Keratinocyte (primary cell): ENCODE data around the gene CIAPIN1. TPM values are rescaled to one million over a fixed set of nuclear protein-coding genes. Genes with fewer than 3 reads are reported as not detected.

Source experiments
- DNase-seq: peaks from one replicate; pipeline ENCODE4 v3.0.0-alpha.2; 2011; ENCODE audit warnings: low read depth, missing footprints, low spot score
- FAIRE-seq: peaks from 2 replicates; lab custom pipeline; 2011; peaks lifted over from hg19 to GRCh38; lab: Jason Lieb, UNC
- H2AFZ ChIP-seq: 2 replicates; pipeline ENCODE4 v1.6.0; 2012; ENCODE audit warnings: low read length, control low read depth, inconsistent platforms; ENCODE audit not compliant: control insufficient read depth
- H3K27ac ChIP-seq: 2 replicates; pipeline ENCODE4 v1.5.1; 2011; ENCODE audit warnings: low read length; ENCODE audit not compliant: control insufficient read depth, insufficient read depth
- H3K27me3 ChIP-seq: 3 replicates; pipeline ENCODE4 v1.6.0; 2011; ENCODE audit warnings: low read length; ENCODE audit not compliant: control insufficient read depth, insufficient read depth; ENCODE audit errors: extremely low read depth
- H3K36me3 ChIP-seq, 2 experiments: 2 replicates in 1 of 2; 3 replicates in 1 of 2; pipeline ENCODE4 v1.5.1; 2011; ENCODE audit warnings: low read length in 2 of 2, mild to moderate bottlenecking in 1 of 2; ENCODE audit not compliant: control insufficient read depth in 2 of 2, insufficient read depth in 2 of 2; ENCODE audit errors: extremely low read depth in 1 of 2
- H3K4me1 ChIP-seq: 3 replicates; pipeline ENCODE4 v1.5.1; 2011; ENCODE audit warnings: low read length; ENCODE audit not compliant: control insufficient read depth, insufficient read depth; ENCODE audit errors: extremely low read depth
- H3K4me2 ChIP-seq: 3 replicates; pipeline ENCODE4 v1.6.0; 2011; ENCODE audit warnings: low read depth, low read length; ENCODE audit not compliant: control insufficient read depth, insufficient read depth; ENCODE audit errors: extremely low read depth
- H3K4me3 ChIP-seq, 3 experiments: fragments of 200-600 bp in 1 of 3; sonication (generic) in 1 of 3; 2 replicates in 2 of 3; 3 replicates in 1 of 3; pipeline ENCODE4 v1.5.1; 2011 to 2016; ENCODE audit warnings: low read length in 3 of 3, mild to moderate bottlenecking in 3 of 3, control low read depth in 2 of 3, inconsistent platforms in 1 of 3, low read depth in 1 of 3, mixed read lengths in 1 of 3, mixed run types in 1 of 3, moderate library complexity in 1 of 3; ENCODE audit not compliant: control insufficient read depth in 2 of 3, insufficient read depth in 2 of 3; ENCODE audit errors: extremely low read depth in 1 of 3
- H3K79me2 ChIP-seq: 2 replicates; pipeline ENCODE4 v1.6.0; 2012; ENCODE audit warnings: low read length; ENCODE audit not compliant: control insufficient read depth, insufficient read depth
- H3K9ac ChIP-seq: 3 replicates; pipeline ENCODE4 v1.6.0; 2011; ENCODE audit warnings: low read length; ENCODE audit not compliant: control insufficient read depth, insufficient read depth; ENCODE audit errors: extremely low read depth
- H3K9me1 ChIP-seq: 3 replicates; pipeline ENCODE4 v1.6.0; 2011; ENCODE audit warnings: low read length; ENCODE audit not compliant: control insufficient read depth, insufficient read depth; ENCODE audit errors: extremely low read depth
- H3K9me3 ChIP-seq: 2 replicates; pipeline ENCODE4 v1.5.1; 2012; ENCODE audit warnings: low read depth, low read length; ENCODE audit not compliant: control insufficient read depth
- H4K20me1 ChIP-seq: 3 replicates; pipeline ENCODE4 v1.6.0; 2011; ENCODE audit warnings: low read length; ENCODE audit not compliant: control insufficient read depth, insufficient read depth; ENCODE audit errors: extremely low read depth
- CTCF ChIP-seq, 3 experiments: IDR thresholded peaks in 1 of 3; conservative IDR thresholded peaks in 1 of 3; optimal IDR thresholded peaks in 1 of 3; 2 replicates in 2 of 3; 3 replicates in 1 of 3; pipeline versions ENCODE3 to v1.5.1; 2011; ENCODE audit warnings: low read length in 3 of 3, mild to moderate bottlenecking in 3 of 3, moderate library complexity in 2 of 3, control low read depth in 1 of 3, inconsistent platforms in 1 of 3; ENCODE audit not compliant: insufficient read depth in 2 of 3; ENCODE audit errors: extremely low read depth in 1 of 3
- EZH2 ChIP-seq: IDR thresholded peaks from one replicate; pipeline ENCODE4 v1.6.1; 2012; ENCODE audit warnings: inconsistent platforms, mild to moderate bottlenecking, low read length, moderate library complexity
- dilution Hi-C: fragments of 300-500 bp; cut with MboI; formaldehyde crosslinking; loops from one replicate; pipeline ENCODE4 v1.7.0; 2020; ENCODE audit warnings: low sequenced_read_pairs; ENCODE audit not compliant: extremely low pct_ligation_motif_present
- polyA plus RNA-seq, 5 experiments: library from polyadenylated mRNA; depleted of rRNA in 3 of 5; stranded (reverse) in 3 of 5; stranded (forward) in 1 of 5; unstranded in 1 of 5; fragments of >200 nt; gene quantifications; 1 replicate in 1 of 5; 2 replicates in 3 of 5; 3 replicates in 1 of 5; pipeline versions ENCODE4 v1.2.1 to v1.2.3, GENCODE V29; 2011 to 2012; ENCODE audit warnings: missing spikeins in 2 of 5, low read depth in 1 of 5, low replicate concordance in 1 of 5

The CIAPIN1 gene
- polyA plus RNA-seq, 1 donor (not counting 4 experiments of a cell fraction or from before 2014, with no cell fraction given) = 75.4 TPM

- Histone ChIP-seq H3K36me3 (peaks cover 3 to 9% of the 10 kb centered on the region in 2 experiments), H3K9me3 (no peaks in the 10 kb centered on the region), H3K9me1 (no peaks in the 10 kb centered on the region), H3K4me3 (no peak overlapping the region), H3K4me2 (no peak overlapping the region), H2AFZ (no peak overlapping the region), H3K27ac (no peak overlapping the region), H4K20me1 (no peaks in the 10 kb centered on the region), H3K9ac (no peak overlapping the region), H3K4me1 (peaks cover 21% of the 10 kb centered on the region), H3K79me2 (no peaks in the 10 kb centered on the region), H3K27me3 (no peaks in the 10 kb centered on the region)
- no peak for DNase-seq
- TF ChIP-seq CTCF (optimal IDR thresholded peaks at IDR 0.05 in 1 of 3, IDR thresholded peaks at IDR 0.05 in 1 of 3, conservative IDR thresholded peaks at IDR 0.05 in 1 of 3; ENCODE audit: extremely low read depth in 1 of 3, insufficient read depth in 2 of 3, low read length in 3 of 3) (no peak), EZH2 (no peak)
- FAIRE-seq = no peak
- dilution Hi-C loops = no loop called here
Measured at GRCh38 chr16:57482845-57483545, 35.8 kb upstream of the CIAPIN1 start.

GRCh38 chr16:57481421-57481820, 34.2 kb upstream of the CIAPIN1 start:
- H3K9me1 ChIP-seq = no peaks in the 10 kb centered on the region
- H3K4me3 ChIP-seq = no peak overlapping the region
- H2AFZ ChIP-seq = no peak overlapping the region
- H3K9me3 ChIP-seq = no peaks in the 10 kb centered on the region
- no peak overlapping the region for H3K9ac ChIP-seq
- no peaks in the 10 kb centered on the region for H3K79me2 ChIP-seq
- H3K36me3 ChIP-seq = peaks cover 3 to 13% of the 10 kb centered on the region in 2 experiments
- no peak for FAIRE-seq
- H3K27ac ChIP-seq = no peak overlapping the region
- H4K20me1 ChIP-seq = no peaks in the 10 kb centered on the region
- peaks cover 18% of the 10 kb centered on the region for H3K4me1 ChIP-seq
- H3K4me2 ChIP-seq = no peak overlapping the region
- TF ChIP-seq CTCF (optimal IDR thresholded peaks at IDR 0.05 in 1 of 3, IDR thresholded peaks at IDR 0.05 in 1 of 3, conservative IDR thresholded peaks at IDR 0.05 in 1 of 3; ENCODE audit: extremely low read depth in 1 of 3, insufficient read depth in 2 of 3, low read length in 3 of 3) = no peak
- TF ChIP-seq EZH2 = no peak
- DNase-seq = no peak
- dilution Hi-C loops = no loop called here
- no peaks in the 10 kb centered on the region for H3K27me3 ChIP-seq
